Stimulated activated CD4-positive, alpha-beta T cell treated with anti-CD3 and anti-CD28 coated beads, Interleukin-15, amount 100 ng/mL, for 24 hours (primary cell): ENCODE results near the gene GALNT13.

Source experiments
- DNase-seq: peaks from one replicate; pipeline ENCODE4 v3.0.0-alpha.2; 2020

Gene GALNT13

GRCh38 chr2:154132827-154133226, 261.1 kb downstream of the GALNT13 start:
- DNase-seq, result no peak

GRCh38 chr2:154133823-154134222, 262.1 kb downstream of the GALNT13 start:
- no peak for DNase-seq

- no peak for DNase-seq
Observed at GRCh38 chr2:154140249-154141025, 268.7 kb downstream of the GALNT13 start.

GRCh38 chr2:154142480-154142879, 270.8 kb downstream of the GALNT13 start:
- no peak for DNase-seq

- no peak for DNase-seq
Observed at GRCh38 chr2:154143105-154143504, 271.4 kb downstream of the GALNT13 start.

- DNase-seq, result no peak
Observed at GRCh38 chr2:154158101-154158500, 286.4 kb downstream of the GALNT13 start.

GRCh38 chr2:154161286-154161685, 289.6 kb downstream of the GALNT13 start:
- DNase-seq, result no peak

- DNase-seq, result no peak
Observed at GRCh38 chr2:154170400-154170799, 298.7 kb downstream of the GALNT13 start.

- no peak for DNase-seq
Observed at GRCh38 chr2:154173164-154173563, 301.4 kb downstream of the GALNT13 start.

GRCh38 chr2:154173919-154174318, 302.2 kb downstream of the GALNT13 start:
- no peak for DNase-seq

GRCh38 chr2:154182008-154182407, 310.3 kb downstream of the GALNT13 start:
- DNase-seq, result no peak

- DNase-seq, result no peak
Observed at GRCh38 chr2:154187948-154188347, 316.2 kb downstream of the GALNT13 start.

GRCh38 chr2:154189953-154190352, 318.2 kb downstream of the GALNT13 start:
- DNase-seq, result no peak

GRCh38 chr2:154193246-154193645, 321.5 kb downstream of the GALNT13 start:
- no peak for DNase-seq

GRCh38 chr2:154194909-154195643, 323.4 kb downstream of the GALNT13 start:
- no peak for DNase-seq

- no peak for DNase-seq
Observed at GRCh38 chr2:154195644-154196195, 324.0 kb downstream of the GALNT13 start.

GRCh38 chr2:154198866-154199265, 327.1 kb downstream of the GALNT13 start:
- DNase-seq, result no peak

- DNase-seq, result no peak
Observed at GRCh38 chr2:154203206-154203605, 331.5 kb downstream of the GALNT13 start.

GRCh38 chr2:154203902-154204301, 332.2 kb downstream of the GALNT13 start:
- DNase-seq, result no peak

GRCh38 chr2:154207288-154208047, 335.7 kb downstream of the GALNT13 start:
- no peak for DNase-seq

- no peak for DNase-seq
Observed at GRCh38 chr2:154223726-154224125, 352.0 kb downstream of the GALNT13 start.

GRCh38 chr2:154226931-154227330, 355.2 kb downstream of the GALNT13 start:
- DNase-seq, result no peak

GRCh38 chr2:154228566-154229280, 357.0 kb downstream of the GALNT13 start:
- no peak for DNase-seq
